Skin of body (tissue), 2 donors: Measurements from ENCODE around the gene ATP11B. TPM values are rescaled to one million over a fixed set of nuclear protein-coding genes. Genes with fewer than 3 reads are reported as not detected.
"Not testable (repeated sequence)": the region's sequence is repeated elsewhere in the genome, so short reads cannot be mapped to it uniquely, and the experiment has no call there.

ENCODE experiments used
- DNase-seq: peaks from one replicate; lab custom pipeline; 2025; lab: John Stamatoyannopoulos, UW
- total RNA-seq: library from RNA; depleted of rRNA; stranded (reverse); fragments of >200 nt; gene quantifications from one replicate; pipeline ENCODE4 v1.2.3, GENCODE V29; 2014

The ATP11B gene
- total RNA-seq, 1 donor from 2014 or later = 112 TPM

DNA sequence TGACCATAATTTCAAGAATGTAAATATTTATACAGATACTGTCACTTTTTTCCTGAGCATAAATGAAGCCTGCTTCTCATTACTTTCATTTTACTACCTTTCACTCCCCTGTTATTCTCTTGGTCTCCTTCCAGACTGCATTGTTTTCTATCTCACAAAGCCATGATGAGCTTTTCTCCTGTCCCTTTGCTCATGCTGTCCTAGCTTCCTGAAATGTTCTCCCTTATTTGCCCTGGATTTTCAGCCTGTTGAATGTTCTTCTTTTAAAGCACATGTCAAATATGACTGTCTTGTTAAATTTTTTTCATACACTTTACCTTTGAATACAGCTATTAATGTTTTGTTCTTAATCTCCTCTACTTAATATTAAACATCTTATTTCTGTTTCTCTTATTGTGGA lies 31.7 kb downstream of the ATP11B start:
- no peak for DNase-seq

DNA sequence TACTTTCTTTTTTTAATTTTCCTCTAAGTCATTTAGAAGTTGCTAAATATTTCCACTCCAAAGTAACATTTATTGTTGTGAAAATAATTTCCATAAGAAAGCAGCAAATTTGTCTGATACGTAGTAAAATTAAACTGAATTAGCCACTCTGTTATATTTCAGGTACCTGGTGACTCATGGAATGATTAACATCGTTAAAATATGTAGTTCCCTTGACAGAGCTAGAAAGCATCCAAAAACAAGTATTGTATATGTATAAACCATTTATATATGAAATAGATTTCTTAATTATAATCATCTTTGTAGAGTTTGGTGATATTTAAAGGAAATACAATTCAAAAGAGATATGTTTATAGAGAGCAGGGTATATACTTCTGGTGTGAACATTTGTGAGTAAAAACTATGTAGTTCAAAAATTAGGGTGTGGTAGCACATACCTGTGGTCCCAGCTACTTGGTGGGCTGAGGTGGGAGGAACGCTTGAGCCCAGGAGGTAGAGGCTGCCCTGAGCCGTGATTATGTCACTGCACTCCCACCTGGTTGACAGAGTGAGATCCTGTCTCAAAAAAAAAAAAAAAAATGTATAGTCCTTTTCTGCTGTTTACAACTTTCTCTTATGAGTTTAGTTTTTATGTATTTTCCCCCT lies 36.6 kb downstream of the ATP11B start:
- no peak for DNase-seq

DNA sequence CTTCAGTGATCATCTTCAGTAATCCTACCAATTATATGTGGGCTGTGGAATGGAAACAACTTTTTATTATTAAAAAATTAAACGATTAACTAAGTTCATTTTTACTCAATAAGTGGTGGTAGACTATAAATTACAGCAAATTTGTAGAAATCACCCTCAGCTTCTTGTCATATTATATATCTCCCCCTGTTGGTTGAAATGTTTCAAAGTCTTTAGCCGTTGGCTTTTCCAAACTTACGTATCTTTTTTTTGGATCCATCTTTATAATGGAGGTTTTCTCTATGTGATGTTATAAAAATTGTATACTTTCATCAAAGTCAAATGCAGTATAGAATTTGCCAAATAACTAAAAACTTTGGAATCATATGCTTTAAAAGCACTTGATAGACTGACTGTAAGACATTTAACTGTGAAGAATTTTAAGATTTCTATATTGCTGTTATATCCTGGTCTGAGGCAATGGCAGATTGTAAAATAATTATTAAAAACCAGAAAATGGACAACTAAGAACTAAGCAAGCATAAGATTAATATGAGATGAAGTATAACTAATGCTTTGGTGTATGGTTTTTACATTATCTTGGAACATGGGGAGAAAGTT lies 44.7 kb downstream of the ATP11B start:
- DNase-seq = no peak

DNA sequence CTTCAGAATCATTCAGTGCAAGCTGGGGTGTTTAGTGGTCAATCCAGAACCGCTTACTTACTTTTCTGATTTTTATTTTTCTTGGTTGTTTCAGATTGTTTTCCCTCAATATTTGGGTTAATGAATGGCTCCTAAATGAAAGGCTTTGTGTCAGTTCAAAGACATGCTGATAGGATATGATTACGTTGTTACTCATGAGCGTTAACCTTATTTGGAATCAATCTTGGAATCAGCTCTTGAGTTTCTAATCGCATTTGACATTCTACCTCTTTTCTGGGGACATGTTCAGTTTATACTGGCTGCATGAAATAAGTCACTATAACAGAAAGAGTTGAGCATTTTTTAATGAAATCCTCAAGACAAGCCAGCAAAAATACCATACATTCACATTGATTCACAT lies 50.2 kb downstream of the ATP11B start:
- no peak for DNase-seq

DNA sequence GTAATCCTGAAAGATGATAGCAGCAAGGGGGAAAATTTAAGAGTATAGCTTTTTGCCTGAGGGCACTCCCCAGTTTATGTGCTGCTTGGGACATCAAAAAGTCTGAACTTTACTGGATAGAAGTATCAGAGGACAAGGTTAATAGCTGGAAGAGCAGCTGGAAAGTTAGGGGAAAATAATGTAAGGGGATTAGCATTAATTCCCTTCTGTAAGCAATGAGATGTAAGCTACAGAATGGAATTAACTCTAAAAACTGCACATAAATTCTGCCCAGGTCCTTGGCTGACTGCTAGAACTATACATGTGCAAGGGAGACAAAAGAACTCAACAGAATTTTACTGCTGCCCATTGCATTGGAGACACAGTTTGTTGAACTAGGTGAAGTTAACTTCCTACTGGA lies 55.6 kb downstream of the ATP11B start:
- DNase-seq = no peak

DNA sequence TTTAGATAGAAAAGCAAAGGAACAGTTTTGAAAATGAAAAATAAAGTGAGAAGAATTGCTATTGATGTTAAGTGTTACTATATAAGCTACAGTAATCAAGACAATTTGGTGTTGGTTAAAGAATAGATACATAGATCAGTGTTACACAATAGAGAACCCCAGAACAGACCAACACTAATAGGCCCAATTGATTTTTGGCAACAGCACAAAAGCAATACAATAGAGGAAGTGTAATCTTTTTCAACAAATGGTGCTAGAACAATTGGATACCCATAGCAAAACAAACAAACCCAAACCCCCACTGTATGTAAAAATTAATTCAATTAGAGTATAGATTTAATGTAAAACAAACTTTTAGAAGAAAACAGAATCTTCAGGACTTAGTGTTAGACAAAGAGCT lies 61.8 kb downstream of the ATP11B start:
- DNase-seq = no peak

DNA sequence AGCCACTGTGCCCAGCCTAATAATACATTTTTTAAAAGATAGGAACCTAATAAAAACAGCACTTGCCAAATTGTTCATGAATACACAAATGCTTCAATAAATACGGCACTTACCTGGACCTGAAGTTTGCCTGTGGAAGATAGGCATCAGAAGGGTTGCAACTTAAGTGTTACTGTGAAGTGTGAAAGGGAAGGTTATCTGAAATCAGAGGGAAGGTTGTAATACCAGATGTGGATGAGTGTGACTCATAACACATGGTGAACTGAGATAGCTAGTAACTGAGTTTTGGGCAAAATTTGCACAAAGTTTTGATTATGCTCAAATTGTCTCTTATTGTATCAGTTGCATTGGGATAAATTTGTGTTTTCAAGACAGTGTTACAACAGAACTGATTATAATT lies 68.0 kb downstream of the ATP11B start:
- DNase-seq = no peak

DNA sequence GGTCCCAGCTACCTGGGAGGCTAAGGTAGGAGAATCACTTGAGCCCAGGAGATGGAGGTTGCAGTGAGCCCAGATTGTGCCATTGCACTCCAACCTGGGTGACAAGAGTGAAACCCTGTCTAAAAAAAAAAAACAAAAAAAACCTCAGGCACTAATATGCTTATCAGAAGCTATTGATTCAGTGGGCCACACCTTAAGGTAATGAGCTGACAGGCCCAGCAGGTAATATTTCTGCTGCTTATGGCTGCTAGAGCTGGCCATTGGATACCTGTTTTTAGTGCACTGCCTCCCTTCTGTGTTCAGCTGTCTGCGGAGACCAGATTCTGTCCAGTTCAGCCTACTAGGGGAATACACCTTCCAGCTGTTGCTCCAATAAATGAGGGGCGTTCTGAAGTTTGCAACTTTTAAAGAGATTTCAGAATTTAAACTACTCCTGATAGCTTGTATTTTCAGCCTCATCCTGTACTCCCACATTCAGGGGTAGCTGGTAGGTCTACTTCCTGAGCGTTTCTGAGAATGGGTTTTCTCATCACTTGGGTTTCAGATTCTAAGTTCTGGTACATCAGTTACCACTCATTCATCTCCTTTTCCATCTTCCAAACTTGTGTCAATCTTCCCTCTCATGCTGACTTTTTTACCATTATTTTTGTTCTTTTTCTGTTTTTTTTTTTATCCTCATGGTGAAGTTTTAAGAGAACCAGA lies 69.0 kb downstream of the ATP11B start:
- DNase-seq = no peak

DNA sequence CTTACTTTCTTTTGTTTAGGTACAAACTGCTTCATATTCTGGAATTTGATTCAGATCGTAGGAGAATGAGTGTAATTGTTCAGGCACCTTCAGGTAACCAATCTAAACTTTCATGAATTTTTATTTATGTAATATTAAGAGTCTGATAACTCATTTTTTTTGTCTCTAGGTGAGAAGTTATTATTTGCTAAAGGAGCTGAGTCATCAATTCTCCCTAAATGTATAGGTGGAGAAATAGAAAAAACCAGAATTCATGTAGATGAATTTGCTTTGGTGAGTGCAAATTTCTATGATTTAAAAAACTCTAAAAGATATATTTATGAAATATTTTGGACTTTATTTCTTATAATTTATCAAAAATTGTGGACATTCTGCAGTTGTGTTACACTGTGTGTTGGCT lies 75.8 kb downstream of the ATP11B start:
- DNase-seq = no peak

DNA sequence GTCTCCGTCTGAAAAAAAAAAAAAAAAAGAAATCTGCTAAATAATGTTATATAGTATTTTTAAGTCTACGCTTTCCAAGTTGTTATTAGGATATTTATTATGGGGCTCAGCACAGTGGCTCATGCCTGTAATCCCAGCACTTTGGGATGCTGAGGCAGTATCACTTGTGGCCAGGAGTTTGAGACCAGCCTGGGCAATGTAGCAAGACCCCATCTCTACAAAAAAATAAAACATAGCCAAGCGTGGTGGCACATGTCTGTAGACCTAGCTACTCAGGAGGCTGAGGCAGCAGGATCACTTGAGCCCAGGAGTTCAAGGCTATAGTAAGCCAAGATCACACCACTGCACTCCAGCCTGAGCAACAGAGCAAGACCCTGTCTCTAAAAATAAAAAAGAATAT lies 77.6 kb downstream of the ATP11B start:
- DNase-seq = not testable (repeated sequence)

DNA sequence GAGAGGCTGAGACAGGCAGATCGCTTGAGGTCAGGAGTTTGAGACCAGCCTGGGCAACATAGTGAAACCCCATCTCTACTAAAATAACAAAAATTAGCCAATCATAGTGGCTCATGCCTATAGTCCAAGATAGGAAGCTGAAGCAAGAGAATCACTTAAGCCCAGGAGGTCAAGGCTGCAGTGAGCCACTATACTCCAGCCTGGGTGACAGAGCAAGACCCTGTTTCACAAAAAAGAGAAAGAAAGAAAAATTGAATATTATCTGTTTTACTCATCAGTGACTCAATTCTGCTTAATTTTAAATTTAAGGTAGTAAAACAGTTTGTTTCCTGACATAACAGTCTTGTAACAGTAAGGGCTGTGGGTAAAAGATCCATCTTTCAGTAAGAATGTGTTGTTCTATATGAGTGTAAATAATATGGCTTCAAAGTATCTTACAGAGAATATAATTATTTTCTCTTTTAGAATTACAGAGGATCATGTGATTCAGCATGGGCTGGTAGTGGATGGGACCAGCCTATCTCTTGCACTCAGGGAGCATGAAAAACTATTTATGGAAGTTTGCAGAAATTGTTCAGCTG lies 85.8 kb downstream of the ATP11B start:
- DNase-seq = no peak

DNA sequence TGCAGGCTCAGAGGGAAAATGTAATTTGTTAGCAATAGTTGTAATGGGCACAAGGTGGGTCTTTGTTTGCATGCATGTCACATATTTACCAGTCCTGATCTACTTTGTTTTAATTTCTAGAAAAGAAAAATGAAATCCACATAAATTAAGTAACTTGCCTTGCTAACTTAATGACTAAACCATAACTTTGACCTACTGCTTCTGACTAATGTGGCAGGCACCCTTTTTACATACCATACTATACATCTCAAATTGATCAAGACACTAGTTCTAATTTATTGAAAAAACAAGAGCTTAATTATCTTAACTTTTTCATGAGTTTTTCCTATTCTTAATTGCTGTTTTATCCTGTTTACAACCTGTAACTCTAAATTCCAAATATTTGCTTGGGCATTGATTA lies 93.2 kb downstream of the ATP11B start:
- no peak for DNase-seq

DNA sequence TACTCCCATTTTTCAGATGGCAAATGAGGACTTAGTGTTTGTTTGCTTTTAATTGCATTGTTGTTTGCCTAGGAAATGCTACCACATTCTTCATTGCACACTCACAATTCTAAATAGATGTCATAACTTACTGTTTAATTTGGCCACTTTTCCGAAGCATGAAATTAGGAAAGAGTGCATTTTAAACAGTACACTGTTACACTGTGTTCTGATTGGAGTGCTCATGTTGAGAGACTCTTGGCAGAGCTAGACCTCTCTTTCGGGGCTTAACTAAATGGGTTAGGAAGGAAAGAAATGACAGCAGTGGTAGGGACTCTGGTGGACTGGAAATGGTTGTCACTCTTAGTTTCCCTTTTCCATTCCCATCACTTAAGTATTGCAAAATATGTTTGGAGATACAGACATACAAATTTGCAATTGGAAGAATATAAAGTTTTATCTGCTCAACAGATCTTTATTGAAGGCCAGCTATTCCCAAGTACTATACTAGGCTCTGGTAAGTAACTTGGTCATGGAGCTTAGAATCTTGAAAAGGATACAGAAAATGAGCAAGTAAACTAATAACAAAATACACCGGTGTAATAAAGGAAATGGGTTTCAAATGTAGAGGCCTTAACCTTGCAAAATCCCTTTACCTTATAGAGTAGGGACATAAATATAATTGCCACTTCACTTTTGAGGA lies 96.8 kb downstream of the ATP11B start:
- no peak for DNase-seq

DNA sequence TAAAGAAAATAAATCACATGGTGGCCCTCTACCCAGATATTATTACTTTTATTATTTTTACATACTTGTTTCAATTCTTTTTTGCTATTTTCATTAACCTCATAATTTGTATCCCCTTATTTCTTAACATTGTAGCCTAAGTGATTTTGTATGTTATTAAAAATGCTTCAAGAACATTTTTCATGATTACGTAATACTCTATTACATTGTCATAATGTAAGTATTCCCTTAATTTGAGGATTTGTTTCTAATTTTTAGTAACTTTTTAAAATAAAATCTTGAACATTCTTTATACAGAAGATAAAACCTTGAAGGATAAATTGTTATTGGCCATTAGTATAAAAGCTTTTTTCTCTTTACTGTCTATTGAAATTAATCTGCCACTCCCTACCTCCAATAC lies 98.1 kb downstream of the ATP11B start:
- no peak for DNase-seq

DNA sequence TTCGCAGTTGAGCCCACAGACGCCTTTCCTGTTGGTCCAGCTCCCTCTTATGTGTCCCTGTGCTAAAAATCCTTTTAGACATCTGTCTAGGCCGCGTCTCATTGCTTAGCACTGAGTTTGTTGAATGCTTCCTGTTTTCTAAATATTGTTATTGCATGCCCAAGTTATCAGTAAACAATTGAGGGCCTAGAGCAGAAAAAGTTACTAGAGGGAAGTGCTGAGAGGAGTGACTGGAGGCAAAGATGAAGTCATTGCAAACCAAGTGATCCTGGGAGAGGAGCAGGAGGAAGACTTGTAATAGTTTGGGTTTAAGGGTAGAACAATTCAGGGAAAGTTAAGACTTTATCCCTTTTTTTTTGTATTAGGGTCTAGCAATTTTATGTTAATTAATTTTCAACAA lies 98.9 kb downstream of the ATP11B start:
- no peak for DNase-seq

DNA sequence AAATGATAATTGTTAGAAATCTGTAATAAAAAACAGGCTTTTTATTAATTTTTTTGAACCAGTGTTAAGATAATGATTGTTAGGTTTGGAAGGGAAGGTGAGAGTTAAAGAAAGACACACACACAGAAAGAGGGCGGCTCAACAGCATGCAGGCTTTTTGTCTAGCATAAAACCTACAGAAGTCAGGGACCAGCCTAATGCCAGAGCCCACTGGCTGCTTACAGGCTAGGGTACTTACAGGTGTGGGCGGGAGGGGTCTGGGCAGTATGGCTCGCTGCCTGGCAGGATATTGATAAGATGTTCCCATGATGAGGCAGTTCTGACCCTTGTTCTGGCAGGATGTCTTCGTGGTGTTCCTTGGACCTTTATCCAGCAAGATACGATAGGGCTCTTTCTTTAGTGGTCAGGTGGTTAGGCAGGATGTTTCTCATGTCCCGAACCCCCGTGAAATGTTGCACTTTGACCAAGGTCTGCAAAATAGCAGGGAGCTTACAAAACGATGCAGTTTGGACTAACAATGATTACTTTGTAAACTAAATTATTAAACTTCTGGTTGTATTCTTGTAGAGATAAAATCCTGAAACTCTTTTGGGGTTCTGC lies 102.3 kb downstream of the ATP11B start:
- no peak for DNase-seq

DNA sequence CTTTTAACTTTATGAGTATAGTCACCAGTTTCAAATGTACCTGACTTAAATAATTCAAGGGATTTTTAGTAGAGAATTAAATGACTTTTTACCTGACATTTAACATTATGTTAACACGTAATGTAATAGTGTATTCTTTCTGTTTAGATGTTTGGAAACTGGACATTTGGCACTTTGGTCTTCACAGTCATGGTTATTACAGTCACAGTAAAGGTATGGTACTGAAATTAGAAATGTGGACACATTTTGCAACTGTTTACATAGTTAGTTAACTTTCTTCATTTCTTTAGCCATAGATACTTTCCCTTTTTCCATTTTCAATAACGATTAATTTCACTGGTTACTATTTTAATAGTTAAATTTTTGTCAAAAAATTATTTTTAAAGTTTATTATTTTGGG lies 103.2 kb downstream of the ATP11B start:
- no peak for DNase-seq

DNA sequence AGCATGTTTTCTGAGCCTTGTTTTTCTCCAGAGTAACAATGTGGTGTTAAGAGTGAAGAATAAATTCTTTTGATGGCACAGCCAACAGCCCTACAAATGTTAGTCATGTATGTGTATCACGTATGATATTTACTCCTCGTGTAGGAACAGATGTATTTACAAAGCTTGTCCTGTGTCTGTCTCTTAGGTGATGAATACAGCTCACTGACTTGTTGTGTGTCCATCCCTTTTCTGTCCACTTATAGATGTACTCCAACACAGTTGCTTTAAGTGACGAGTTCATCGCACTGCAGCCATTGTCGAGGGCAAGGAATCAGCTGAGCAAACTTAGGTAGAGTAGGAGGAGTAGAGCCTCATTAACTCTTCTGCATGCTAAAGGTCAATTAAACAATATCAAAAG lies 108.9 kb downstream of the ATP11B start:
- no peak for DNase-seq

DNA sequence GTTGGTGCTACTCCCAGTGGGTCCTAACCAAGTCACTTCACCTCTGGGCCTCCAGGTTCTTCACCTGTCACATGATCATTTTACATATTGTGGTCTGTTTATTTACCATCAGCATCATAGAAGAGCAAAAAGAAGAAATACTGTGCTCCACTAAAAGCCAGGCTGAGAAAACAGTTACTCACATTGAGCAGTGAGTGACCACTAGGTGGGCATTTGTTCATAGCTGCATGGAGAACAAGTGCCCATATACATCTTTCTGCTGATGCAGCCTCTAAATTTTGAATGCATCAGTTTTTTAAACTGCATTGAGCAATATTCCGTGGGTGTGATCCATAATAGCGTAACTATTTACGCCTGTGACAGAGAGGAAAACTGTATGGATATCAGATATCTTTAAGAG lies 110.9 kb downstream of the ATP11B start:
- DNase-seq = no peak

DNA sequence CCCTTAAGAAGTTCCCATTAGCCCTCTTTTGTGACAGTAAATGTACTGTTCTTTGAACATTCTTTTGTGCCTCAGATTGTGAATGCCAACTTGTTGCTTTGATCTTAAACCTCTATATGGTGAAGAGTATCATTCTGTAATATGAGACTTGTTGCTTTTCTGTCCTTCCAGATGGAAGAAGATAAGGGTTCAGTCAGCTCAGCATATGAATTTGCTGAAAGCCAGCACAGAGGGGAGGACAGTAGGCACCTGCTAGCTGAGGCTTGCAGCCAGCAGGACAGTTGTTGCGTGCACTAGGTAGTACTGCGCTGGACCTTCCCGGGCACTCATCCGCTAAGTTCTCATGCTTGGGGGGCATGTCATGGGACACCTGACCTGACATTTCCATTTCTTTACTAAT lies 112.3 kb downstream of the ATP11B start:
- DNase-seq = no peak

DNA sequence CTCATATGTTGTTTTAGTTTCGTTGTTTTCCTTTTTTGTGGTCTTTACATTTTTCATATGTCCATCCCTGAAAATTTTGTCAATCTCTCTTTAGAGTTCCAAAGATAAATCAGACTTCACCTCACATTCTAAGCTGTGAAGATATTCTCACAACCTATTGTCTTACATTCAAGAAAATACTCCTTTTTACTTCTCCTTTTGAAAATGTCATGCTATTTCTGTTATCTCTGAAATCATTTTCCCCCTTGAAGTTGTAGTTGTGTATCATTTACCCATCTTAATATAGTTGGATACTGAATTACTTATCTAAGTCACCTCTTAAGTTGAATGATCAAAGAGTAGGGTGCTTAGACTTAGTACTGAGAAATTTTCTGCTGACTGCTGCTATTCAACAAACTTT lies 112.7 kb downstream of the ATP11B start:
- no peak for DNase-seq

DNA sequence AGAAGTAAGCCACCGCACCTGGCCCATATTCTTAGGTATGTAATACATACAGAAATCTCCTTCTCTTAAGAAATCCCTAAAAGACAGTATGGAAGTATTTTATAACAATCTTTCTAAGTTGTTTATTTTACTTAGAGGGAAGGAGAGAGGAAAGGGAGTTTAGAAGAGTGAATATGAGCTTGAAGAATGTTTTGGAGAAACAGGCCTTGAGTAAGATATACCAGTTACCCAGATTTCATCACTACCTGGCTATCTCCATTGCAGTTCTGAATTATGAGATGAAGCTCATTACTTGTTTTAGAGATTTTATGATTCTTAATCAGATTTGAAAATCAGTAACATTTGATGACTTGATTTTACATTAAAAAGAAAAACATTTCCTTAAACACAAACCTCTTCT lies 115.2 kb downstream of the ATP11B start:
- DNase-seq = no peak
